ENCODE measurements around the gene FGF18. TPM values are rescaled to one million over a fixed set of nuclear protein-coding genes. Genes with fewer than 3 reads are reported as not detected.

FGF18 gene
- total and polyA plus RNA-seq, 2 donors (not counting 3 experiments of a cell fraction or from before 2014, with no cell fraction given) = 0.04 to 0.27 TPM

GRCh38 chr5:171469326-171469725 is 49.9 kb downstream of the FGF18 start:
- no peak overlapping the region for H3K4me2 ChIP-seq (ENCODE audit: insufficient read depth, low read length)
- H4K20me1 ChIP-seq (replicated peaks; ENCODE audit: control insufficient read depth, extremely low read depth, insufficient read depth, low read length) = no peaks in the 10 kb centered on the region
- no peaks in the 10 kb centered on the region for H3K4me1 ChIP-seq (ENCODE audit: control insufficient read depth, extremely low read depth, insufficient read depth, low read length)
- no peaks in the 10 kb centered on the region for H3K36me3 ChIP-seq (ENCODE audit: control insufficient read depth in 2 of 2, extremely low read depth in 1 of 2, insufficient read depth in 2 of 2, low read length in 2 of 2)
- no peaks in the 10 kb centered on the region for H3K27me3 ChIP-seq (ENCODE audit: control insufficient read depth in 2 of 2, insufficient read depth in 2 of 2, low read length in 2 of 2)
- no peak overlapping the region for H2AFZ ChIP-seq (ENCODE audit: low read depth, low read length)
- no peaks in the 10 kb centered on the region for H3K79me2 ChIP-seq (ENCODE audit: control insufficient read depth, insufficient read depth, low read length)
- intact Hi-C loops (cut with micrococcal nuclease) = no loop called here
- no peak overlapping the region for H3K4me3 ChIP-seq (replicated peaks in 1 of 3; ENCODE audit: insufficient read depth in 1 of 3, low read depth in 1 of 3, low read length in 3 of 3)
- H3K27ac ChIP-seq (ENCODE audit: insufficient read depth, low read depth, low read length) = no peak overlapping the region
- no TSS peak for BruUV-seq (replicated peaks)
- FAIRE-seq (no peak), DNase-seq (ENCODE audit: low read depth, low spot score) (no peak)
- dilution Hi-C loops (cut with MboI; ENCODE audit: extremely low pct_ligation_motif_present, low sequenced_read_pairs) = no loop called here
- TF ChIP-seq GATA2 (IDR thresholded peaks at IDR 0.05; ENCODE audit: insufficient read depth, insufficient read length, low read depth, low read length) = no peak
- TF ChIP-seq EZH2 (IDR thresholded peaks at IDR 0.05; ENCODE audit: borderline replicate concordance, low read depth, low read length, severe bottlenecking) = no peak
- TF ChIP-seq FOS (IDR thresholded peaks at IDR 0.05; ENCODE audit: borderline replicate concordance, insufficient read depth, low read length) = no peak
- TF ChIP-seq JUN (IDR thresholded peaks at IDR 0.05; ENCODE audit: borderline replicate concordance, insufficient read depth, insufficient read length, low read depth) = no peak
- no peak for TF ChIP-seq MAX (IDR thresholded peaks at IDR 0.05; ENCODE audit: insufficient read depth, insufficient read length)
- no peak for TF ChIP-seq CTCF (IDR thresholded peaks at IDR 0.05; ENCODE audit: extremely low read depth in 1 of 2, insufficient read depth in 1 of 2, low read depth in 1 of 2, low read length in 2 of 2)
- no peak for TF ChIP-seq MYC (IDR thresholded peaks at IDR 0.05; ENCODE audit: low read depth, low read length)
- TF ChIP-seq POLR2AphosphoS5 (IDR thresholded peaks at IDR 0.05; ENCODE audit: insufficient read depth, low read depth, low read length) = no peak
- CTCF ChIA-PET = no interaction called here
- POLR2A ChIA-PET = no interaction called here
- H3K9me3 ChIP-seq (replicated peaks; ENCODE audit: control insufficient read depth, insufficient read depth, low read length) = no peaks in the 10 kb centered on the region
- H3K9ac ChIP-seq (replicated peaks; ENCODE audit: extremely low read depth, insufficient read depth, low read length) = no peak overlapping the region
- H3K9me1 ChIP-seq (replicated peaks; ENCODE audit: control insufficient read depth, extremely low read depth, insufficient read depth, low read length) = no peaks in the 10 kb centered on the region

All from endothelial cell of umbilical vein (primary cell).